Large intestine (tissue), 3 donors: Measurements from ENCODE around the gene PEX26. TPM values are rescaled to one million over a fixed set of nuclear protein-coding genes. Genes with fewer than 3 reads are reported as not detected.

Source experiments
- DNase-seq, 2 donors: peaks; one replicate each; pipeline versions ENCODE4 v3.0.0 to v3.0.0-alpha.2; 2013
- H3K27ac ChIP-seq: one replicate; pipeline ENCODE4 v1.5.1; 2013; ENCODE audit warnings: low read length
- H3K27me3 ChIP-seq: 2 replicates; pipeline ENCODE4 v1.6.1; 2013; ENCODE audit warnings: low read length; ENCODE audit not compliant: control insufficient read depth, insufficient read depth
- H3K36me3 ChIP-seq: 2 replicates; pipeline ENCODE4 v1.6.1; 2013; ENCODE audit warnings: low read length; ENCODE audit not compliant: control insufficient read depth, insufficient read depth
- H3K4me1 ChIP-seq: one replicate; pipeline ENCODE4 v1.6.1; 2013; ENCODE audit warnings: low read length; ENCODE audit not compliant: control insufficient read depth, insufficient read depth
- H3K4me3 ChIP-seq: one replicate; pipeline ENCODE4 v1.5.1; 2013; ENCODE audit warnings: low read length
- H3K9me3 ChIP-seq: one replicate; pipeline ENCODE4 v1.6.1; 2013; ENCODE audit warnings: mild to moderate bottlenecking, low read depth, low read length, moderate library complexity; ENCODE audit not compliant: control insufficient read depth
- WGBS: methylation state at CpG from one replicate; pipeline ENCODE4 v1.1.5; 2013; ENCODE audit warnings: low lambda C conversion rate; ENCODE audit not compliant: insufficient coverage; 5-methylcytosine and 5-hydroxymethylcytosine counted together
- polyA plus RNA-seq: library from polyadenylated mRNA; unstranded; fragments of 120-200 nt; gene quantifications from one replicate; pipeline ENCODE4 v1.2.1, GENCODE V29; 2013

PEX26 gene
- polyA plus RNA-seq, 1 donor: 32.7 TPM

- H3K4me1 ChIP-seq: peaks cover 12% of the 10 kb centered on the region
- WGBS: 100% methylated on average over 1 of the region's 2 CpGs
- H3K36me3 ChIP-seq: peaks cover 56% of the 10 kb centered on the region
- DNase-seq: no peak
- no peak overlapping the region for H3K4me3 ChIP-seq
- no peak overlapping the region for H3K27ac ChIP-seq
- H3K9me3 ChIP-seq: no peaks in the 10 kb centered on the region
- H3K27me3 ChIP-seq: no peaks in the 10 kb centered on the region
Measured at GRCh38 chr22:18082467-18082866, 4.7 kb downstream of the PEX26 start.

DNA sequence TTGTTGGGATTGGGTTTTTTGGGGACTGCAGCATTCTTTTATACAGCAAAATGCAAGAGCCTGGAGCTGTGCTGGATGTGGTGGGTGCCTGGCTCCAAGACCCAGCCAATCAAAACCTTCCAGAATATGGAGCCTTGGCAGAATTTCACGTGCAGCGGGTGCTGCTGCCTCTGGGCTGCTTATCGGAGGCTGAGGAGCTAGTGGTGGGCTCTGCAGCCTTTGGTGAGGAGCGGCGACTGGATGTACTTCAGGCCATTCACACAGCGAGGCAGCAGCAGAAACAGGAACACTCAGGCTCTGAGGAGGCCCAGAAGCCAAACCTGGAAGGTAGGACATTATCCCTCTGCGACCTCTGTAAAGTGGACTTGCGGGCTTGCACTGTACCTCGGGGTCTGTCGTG is 5.6 kb downstream of the PEX26 start:
- Histone ChIP-seq H3K4me3 (no peak overlapping the region), H3K36me3 (peaks cover 65% of the 10 kb centered on the region), H3K27ac (no peak overlapping the region), H3K9me3 (no peaks in the 10 kb centered on the region), H3K27me3 (no peaks in the 10 kb centered on the region), H3K4me1 (peaks cover 19% of the 10 kb centered on the region)
- DNase-seq: no peak
- WGBS: no CpG with 5 or more reads among the region's 10 CpGs

- DNase-seq: peak; percentile 88 to 93
- peaks cover 75% of the 10 kb centered on the region for H3K36me3 ChIP-seq
- no peaks in the 10 kb centered on the region for H3K9me3 ChIP-seq
- no peak overlapping the region for H3K4me3 ChIP-seq
- peaks cover 19% of the 10 kb centered on the region for H3K4me1 ChIP-seq
- peak overlapping the region; percentile 96 for H3K27ac ChIP-seq
- no peaks in the 10 kb centered on the region for H3K27me3 ChIP-seq
Measured at GRCh38 chr22:18085188-18085587, 7.4 kb downstream of the PEX26 start.

DNA sequence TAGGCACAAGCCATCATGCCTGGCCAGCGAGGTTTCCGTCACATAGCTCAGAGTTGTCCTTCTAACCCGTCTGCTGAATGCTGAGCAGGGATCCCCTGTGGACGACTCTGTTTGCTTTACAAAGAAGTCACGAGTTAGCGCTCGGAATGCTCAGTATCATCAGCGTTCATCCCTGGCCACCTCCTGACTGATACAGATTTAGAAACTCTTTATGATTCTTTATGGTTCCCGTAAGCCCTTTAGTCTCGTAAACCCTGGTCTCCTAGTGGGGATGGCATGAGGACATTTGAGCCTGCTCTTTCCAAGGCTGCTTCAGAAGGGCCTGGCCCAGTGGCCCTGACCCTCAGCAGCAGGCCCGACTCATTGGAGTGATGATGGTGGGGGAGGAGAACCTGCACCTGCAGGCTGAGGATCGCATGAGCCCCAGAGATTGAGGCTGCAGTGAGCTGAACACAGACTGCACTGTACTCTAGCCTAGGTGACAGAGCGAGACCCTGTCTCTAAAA is 9.6 kb downstream of the PEX26 start:
- peaks cover 30% of the 10 kb centered on the region for H3K4me1 ChIP-seq
- peaks cover 55% of the 10 kb centered on the region for H3K36me3 ChIP-seq
- peak; percentile 52 to 74 for DNase-seq
- H3K27ac ChIP-seq: peak overlapping the region; percentile 96
- no peaks in the 10 kb centered on the region for H3K9me3 ChIP-seq
- H3K4me3 ChIP-seq: no peak overlapping the region
- WGBS: no CpG with 5 or more reads among the region's 13 CpGs
- no peaks in the 10 kb centered on the region for H3K27me3 ChIP-seq

- WGBS: 100% methylated on average over 1 of the region's 11 CpGs
- peaks cover 44% of the 10 kb centered on the region for H3K36me3 ChIP-seq
- H3K9me3 ChIP-seq: no peaks in the 10 kb centered on the region
- no peaks in the 10 kb centered on the region for H3K27me3 ChIP-seq
- H3K4me1 ChIP-seq: peaks cover 37% of the 10 kb centered on the region
- no peak for DNase-seq
- H3K4me3 ChIP-seq: no peak overlapping the region
- H3K27ac ChIP-seq: peak overlapping the region; percentile 85
Measured at GRCh38 chr22:18088825-18089568, 11.2 kb downstream of the PEX26 start.

DNA sequence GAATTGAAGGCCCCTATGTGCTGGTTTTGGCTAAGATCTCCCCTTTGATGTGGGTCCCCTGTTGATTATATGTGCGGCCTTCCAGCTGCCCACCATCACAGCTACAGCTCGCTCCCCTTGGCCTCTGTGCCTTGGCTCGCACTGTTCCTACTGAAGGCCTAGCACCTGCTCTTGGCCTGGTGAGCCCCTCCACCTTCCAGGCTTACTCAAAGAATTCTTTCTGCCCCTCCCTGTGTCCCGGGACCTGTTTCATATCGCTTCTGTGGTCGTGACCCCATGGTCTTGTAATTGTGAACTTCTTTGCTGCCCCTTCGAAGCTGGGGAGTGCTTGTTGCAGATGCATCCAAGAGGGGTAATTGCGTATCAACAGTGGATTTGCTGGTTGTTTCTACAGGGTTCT is 12.5 kb downstream of the PEX26 start:
- Histone ChIP-seq H3K36me3 (peaks cover 36% of the 10 kb centered on the region), H3K27me3 (no peaks in the 10 kb centered on the region), H3K27ac (no peak overlapping the region), H3K4me1 (peaks cover 32% of the 10 kb centered on the region), H3K9me3 (no peaks in the 10 kb centered on the region), H3K4me3 (no peak overlapping the region)
- no peak for DNase-seq
- WGBS: 75% methylated on average over 2 of the region's 8 CpGs

GRCh38 chr22:18091478-18091877 is 13.7 kb downstream of the PEX26 start:
- no CpG with 5 or more reads among the region's 7 CpGs for WGBS
- H3K9me3 ChIP-seq: no peaks in the 10 kb centered on the region
- peak overlapping the region; percentile 93 for H3K27ac ChIP-seq
- peaks cover 31% of the 10 kb centered on the region for H3K4me1 ChIP-seq
- no peaks in the 10 kb centered on the region for H3K27me3 ChIP-seq
- peaks cover 32% of the 10 kb centered on the region for H3K36me3 ChIP-seq
- H3K4me3 ChIP-seq: no peak overlapping the region
- no peak for DNase-seq

DNA sequence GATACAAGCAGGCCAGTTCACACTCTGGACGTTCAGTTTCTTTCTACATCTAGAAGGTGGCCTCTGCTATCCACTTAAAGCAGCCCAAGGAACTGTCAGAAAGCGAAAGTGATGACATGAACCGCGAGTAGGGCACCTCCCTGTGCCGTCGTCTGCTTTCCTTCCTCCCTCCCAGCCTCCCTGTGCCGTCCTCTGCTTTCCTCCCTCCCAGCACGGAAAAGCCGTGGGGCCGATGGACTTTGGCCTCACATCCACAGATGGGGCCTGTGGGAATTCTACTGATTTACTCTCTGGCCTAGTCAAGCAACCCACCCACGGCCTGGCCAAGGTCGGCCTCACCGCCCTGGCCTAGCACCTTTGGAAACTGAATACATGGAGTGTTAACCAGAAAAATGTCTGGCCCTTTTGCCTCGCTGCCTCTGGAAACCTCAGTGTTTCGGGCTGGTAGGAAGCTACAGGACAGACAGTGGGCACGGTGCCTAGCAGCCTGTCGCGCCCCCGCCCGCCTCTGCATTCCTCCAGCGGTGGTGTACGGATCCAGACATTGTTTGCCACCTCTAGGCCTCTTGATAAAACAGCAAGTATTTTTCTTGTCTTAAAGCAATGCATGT is 14.2 kb downstream of the PEX26 start:
- Histone ChIP-seq H3K4me1 (peaks cover 30% of the 10 kb centered on the region), H3K36me3 (peaks cover 29% of the 10 kb centered on the region), H3K4me3 (no peak overlapping the region), H3K27me3 (no peaks in the 10 kb centered on the region), H3K9me3 (no peaks in the 10 kb centered on the region), H3K27ac (peak overlapping the region; percentile 93)
- DNase-seq: peak; percentile 92 to 97
- WGBS: 20% methylated on average over 1 of the region's 22 CpGs

DNA sequence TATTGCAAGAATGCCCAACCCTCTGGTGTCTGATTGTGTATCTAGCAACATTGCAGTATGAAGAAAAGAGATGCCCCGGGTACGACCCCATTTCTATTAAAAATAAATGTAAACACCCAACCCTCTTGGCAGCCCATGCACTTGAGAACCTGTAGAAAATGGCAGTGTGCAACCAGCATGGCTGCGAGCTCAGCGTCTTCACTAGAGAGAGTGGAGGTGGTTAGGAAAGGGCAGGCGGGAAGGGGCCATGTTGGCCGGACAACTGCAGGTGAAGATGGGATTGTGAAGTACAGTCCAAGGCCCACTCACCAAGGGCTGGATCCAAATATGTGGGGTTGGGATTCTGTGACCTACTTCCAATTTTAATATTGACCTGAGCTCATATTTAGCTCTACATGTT is 15.9 kb downstream of the PEX26 start:
- Histone ChIP-seq H3K36me3 (peaks cover 14% of the 10 kb centered on the region), H3K9me3 (no peaks in the 10 kb centered on the region), H3K27me3 (no peaks in the 10 kb centered on the region), H3K4me3 (no peak overlapping the region), H3K4me1 (peaks cover 20% of the 10 kb centered on the region), H3K27ac (no peak overlapping the region)
- WGBS: 94% methylated on average over 2 of the region's 6 CpGs
- no peak for DNase-seq

DNA sequence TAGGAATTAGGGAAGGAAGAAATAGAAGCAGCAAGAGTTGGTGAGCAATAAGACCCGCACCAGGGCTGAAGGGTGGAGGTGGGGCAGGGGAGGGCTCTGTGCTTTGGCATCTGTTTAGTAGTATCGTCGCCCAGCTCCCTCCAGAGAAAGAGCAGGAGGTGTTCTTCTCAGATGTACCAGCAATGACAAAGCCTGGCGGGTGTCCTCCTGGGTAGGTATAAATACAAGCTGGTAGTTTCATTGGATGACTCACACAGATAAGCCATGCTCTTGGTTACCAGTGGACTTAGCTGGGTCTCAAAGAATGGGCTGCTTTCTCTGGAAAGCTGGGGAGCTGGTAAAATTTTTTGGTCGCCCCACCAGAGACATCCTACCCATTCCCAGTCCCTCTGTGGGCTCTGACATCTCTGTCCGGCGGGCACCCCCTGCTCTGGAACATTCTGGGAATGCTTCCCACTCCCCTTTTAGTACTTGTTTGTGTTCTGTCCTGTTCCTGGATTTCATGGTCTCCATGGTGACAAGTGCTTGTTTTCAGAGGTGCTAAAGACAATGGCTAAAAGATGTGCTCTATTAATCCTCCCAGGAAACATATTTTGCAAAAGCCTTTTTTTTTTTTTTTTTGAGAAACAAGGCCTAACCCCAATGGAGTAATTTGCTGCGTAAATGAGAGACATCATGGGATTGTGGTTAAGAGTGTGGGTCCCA is 17.5 kb downstream of the PEX26 start:
- peaks cover 17% of the 10 kb centered on the region for H3K4me1 ChIP-seq
- no peaks in the 10 kb centered on the region for H3K9me3 ChIP-seq
- peaks cover 2% of the 10 kb centered on the region for H3K36me3 ChIP-seq
- no peaks in the 10 kb centered on the region for H3K27me3 ChIP-seq
- DNase-seq: peak in 1 of 2 donors; percentile 27
- WGBS: no CpG with 5 or more reads among the region's 8 CpGs
- no peak overlapping the region for H3K27ac ChIP-seq
- no peak overlapping the region for H3K4me3 ChIP-seq
